GM12892 (cell line): ENCODE measurements around the gene PIP4K2A.
"Not testable (repeated sequence)": the region's sequence is repeated elsewhere in the genome, so short reads cannot be mapped to it uniquely, and the experiment has no call there.

Source experiments
- POLR2A ChIP-seq: IDR thresholded peaks from 2 replicates; pipeline ENCODE4 v1.6.1; 2011; ENCODE audit warnings: low read depth, low read length, control low read depth
- POLR2AphosphoS5 ChIP-seq: IDR thresholded peaks from 2 replicates; pipeline ENCODE4 v1.6.1; 2011; ENCODE audit warnings: low read depth, low read length, control low read depth
- TAF1 ChIP-seq: IDR thresholded peaks from 2 replicates; pipeline ENCODE4 v1.6.1; 2011; ENCODE audit warnings: low read depth, mild to moderate bottlenecking, control low read depth, low read length, borderline replicate concordance

DNA sequence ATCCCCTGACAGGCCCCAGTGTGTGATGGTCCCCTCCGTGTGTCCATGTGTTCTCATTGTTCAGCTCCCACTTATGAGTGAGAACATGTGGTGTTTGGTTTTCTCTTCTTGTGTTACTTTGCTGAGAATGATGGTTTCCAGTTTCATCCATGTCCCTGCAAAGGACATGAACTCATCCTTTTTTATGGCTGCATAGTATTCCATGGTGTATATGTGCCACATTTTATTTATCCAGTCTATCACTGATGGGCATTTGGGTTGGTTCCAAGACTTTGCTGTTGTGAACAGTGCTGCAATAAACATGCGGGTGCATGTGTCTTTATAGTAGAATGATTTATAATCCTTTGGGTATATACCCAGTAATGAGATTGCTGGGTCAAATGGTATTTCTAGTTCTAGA is 206.2 kb downstream of the PIP4K2A start:
- TF ChIP-seq POLR2AphosphoS5, POLR2A, TAF1: not testable (repeated sequence)
